PFSK-1 (cell line): ENCODE data around the gene SH3GL1.

ENCODE experiments used
- FOXP2 ChIP-seq: optimal IDR thresholded peaks from 2 replicates; pipeline ENCODE3; 2011; ENCODE audit warnings: borderline replicate concordance, control low read depth, inconsistent platforms; ENCODE audit not compliant: insufficient read depth; ENCODE audit errors: extremely low read length, extremely low read depth
- POLR2AphosphoS5 ChIP-seq: IDR thresholded peaks from 2 replicates; pipeline ENCODE4 v1.6.1; 2012; ENCODE audit warnings: low read depth, mild to moderate bottlenecking, control low read depth, low read length, moderate library complexity
- REST ChIP-seq, 2 experiments: IDR thresholded peaks; 2 replicates each; pipeline versions ENCODE4 v1.6.1 to v1.8.0; 2011 to 2012; ENCODE audit warnings: low read depth in 2 of 2, low read length in 2 of 2, control low read depth in 1 of 2, inconsistent platforms in 1 of 2, mild to moderate bottlenecking in 1 of 2, moderate library complexity in 1 of 2; ENCODE audit not compliant: insufficient read depth in 1 of 2
- SIN3A ChIP-seq: IDR thresholded peaks from 2 replicates; pipeline ENCODE4 v1.6.1; 2012; ENCODE audit warnings: mild to moderate bottlenecking, low read length, moderate library complexity, borderline replicate concordance; ENCODE audit not compliant: insufficient read depth
- TAF1 ChIP-seq: IDR thresholded peaks from 2 replicates; pipeline ENCODE4 v1.6.1; 2012; ENCODE audit warnings: low read length, control low read depth, borderline replicate concordance; ENCODE audit not compliant: insufficient read depth

- no peak for TF ChIP-seq REST (IDR thresholded peaks at IDR 0.05; ENCODE audit: insufficient read depth in 1 of 2, low read depth in 2 of 2, low read length in 2 of 2)
- peak; percentile 36; the same call in 1 of the 2 replicates for TF ChIP-seq POLR2AphosphoS5
- no peak for TF ChIP-seq SIN3A
- no peak for TF ChIP-seq TAF1
- no peak for TF ChIP-seq FOXP2
Observed at GRCh38 chr19:4441994-4442818, 41.9 kb upstream of the SH3GL1 start.
